Smooth muscle cell (in vitro differentiated cells): Measurements from ENCODE around the gene UBAP2. TPM values are rescaled to one million over a fixed set of nuclear protein-coding genes. Genes with fewer than 3 reads are reported as not detected.
A peak's percentile ranks its signal among the peaks of the same experiment; 100 is the strongest.
"Not testable (repeated sequence)": the region's sequence is repeated elsewhere in the genome, so short reads cannot be mapped to it uniquely, and the experiment has no call there.

ENCODE experiments used
- DNase-seq: peaks from one replicate; lab custom pipeline; 2025; ENCODE audit not compliant: unreplicated experiment; lab: John Stamatoyannopoulos, UW
- H2AFZ ChIP-seq: fragments of 200-600 bp; sonication (generic); 2 replicates; pipeline ENCODE4 v1.6.0; 2016; ENCODE audit warnings: antibody characterized with exemption, low read depth, mild to moderate bottlenecking
- H3F3A ChIP-seq: fragments of 200-600 bp; sonication (generic); 2 replicates; pipeline ENCODE4 v1.6.0; 2017; ENCODE audit warnings: antibody characterized with exemption, low read depth
- H3K27ac ChIP-seq: fragments of 200-600 bp; sonication (generic); 2 replicates; pipeline ENCODE4 v1.5.1; 2016; ENCODE audit warnings: low read depth, mild to moderate bottlenecking
- H3K27me3 ChIP-seq: fragments of 200-600 bp; sonication (generic); 2 replicates; pipeline ENCODE4 v1.6.1; 2016; ENCODE audit warnings: low read depth, mild to moderate bottlenecking
- H3K36me3 ChIP-seq: fragments of 200-600 bp; sonication (generic); 2 replicates; pipeline ENCODE4 v1.5.1; 2016; ENCODE audit warnings: low read depth
- H3K4me1 ChIP-seq: fragments of 200-600 bp; sonication (generic); 2 replicates; pipeline ENCODE4 v1.5.1; 2016; ENCODE audit warnings: low read depth
- H3K4me2 ChIP-seq: fragments of 200-600 bp; sonication (generic); 2 replicates; pipeline ENCODE4 v1.6.0; 2016; ENCODE audit warnings: mild to moderate bottlenecking
- H3K4me3 ChIP-seq: fragments of 200-600 bp; sonication (generic); 2 replicates; pipeline ENCODE4 v1.5.1; 2016; ENCODE audit warnings: mild to moderate bottlenecking
- H3K79me2 ChIP-seq: fragments of 200-600 bp; sonication (generic); 2 replicates; pipeline ENCODE4 v1.6.0; 2016; ENCODE audit warnings: low read depth, mild to moderate bottlenecking
- H3K9ac ChIP-seq: fragments of 200-600 bp; sonication (generic); 2 replicates; pipeline ENCODE4 v1.6.0; 2016; ENCODE audit warnings: low read depth
- H3K9me3 ChIP-seq: fragments of 200-600 bp; sonication (generic); replicated peaks from 2 replicates; pipeline ENCODE4 v1.5.1; 2016; ENCODE audit warnings: low read depth
- H4K20me1 ChIP-seq: fragments of 200-600 bp; sonication (generic); 2 replicates; pipeline ENCODE4 v1.6.0; 2016; ENCODE audit warnings: low read depth
- WGBS: methylation state at CpG from one replicate; pipeline ENCODE4 v1.1.7; 2016; ENCODE audit warnings: low lambda C conversion rate; 5-methylcytosine and 5-hydroxymethylcytosine counted together
- polyA plus RNA-seq: library from polyadenylated mRNA; unstranded; fragments of >200 nt; fragmentation: Nextera tagmentation; extraction: Ambion mirVana; gene quantifications from 2 replicates; pipeline ENCODE4 v1.2.1, GENCODE V29; 2016
- total RNA-seq: library from RNA; depleted of rRNA; stranded (reverse); fragments of >200 nt; gene quantifications from 2 replicates; pipeline ENCODE4 v1.2.3, GENCODE V29; 2014
- TF ChIP-seq, protein P1 (sequence below): fragments of 200-600 bp; sonication (generic); IDR thresholded peaks from 2 replicates; pipeline ENCODE4 v1.5.1; 2017; ENCODE audit warnings: borderline replicate concordance, mild to moderate bottlenecking, antibody characterized with exemption; ENCODE audit not compliant: insufficient read depth, poor library complexity, severe bottlenecking

Gene UBAP2
- total and polyA plus RNA-seq, 2 experiments from 2014 or later = 19.5 to 20.4 TPM

DNA sequence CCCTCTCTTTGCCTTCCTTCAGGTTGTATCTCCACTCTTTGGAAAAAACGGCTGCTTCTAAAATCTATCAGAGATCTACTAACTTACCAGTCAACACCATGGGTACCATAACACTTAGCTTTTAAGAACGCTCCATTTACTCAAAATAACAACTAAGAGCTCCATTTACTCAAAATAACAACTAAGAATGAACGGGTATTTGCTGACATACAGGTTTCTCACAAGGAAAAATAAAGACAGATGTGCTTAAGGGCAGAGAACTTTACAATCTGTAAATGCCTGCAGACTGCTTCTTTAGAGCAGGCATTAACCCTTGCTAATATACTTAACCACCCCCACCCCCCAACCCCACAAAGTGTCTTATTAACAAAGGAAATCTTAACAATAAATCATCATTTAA lies 2.8 kb downstream of the UBAP2 start:
- peaks cover 76% of the 10 kb centered on the region for H3K79me2 ChIP-seq
- H2AFZ ChIP-seq = no peak overlapping the region
- peak overlapping the region; percentile 15 for H3K4me3 ChIP-seq
- no peaks in the 10 kb centered on the region for H3K9me3 ChIP-seq
- no peak overlapping the region for H3K27ac ChIP-seq
- no peaks in the 10 kb centered on the region for H3K36me3 ChIP-seq
- peak overlapping the region; percentile 89 for H3K4me2 ChIP-seq
- no peaks in the 10 kb centered on the region for H3K27me3 ChIP-seq
- 75% methylated on average over 3 of the region's 3 CpGs for WGBS
- no peaks in the 10 kb centered on the region for H3F3A ChIP-seq
- no peak overlapping the region for H3K9ac ChIP-seq
- H4K20me1 ChIP-seq = peaks cover 66% of the 10 kb centered on the region
- no peak for DNase-seq
- H3K4me1 ChIP-seq = peaks cover 20% of the 10 kb centered on the region
- TF ChIP-seq, protein P1, sequence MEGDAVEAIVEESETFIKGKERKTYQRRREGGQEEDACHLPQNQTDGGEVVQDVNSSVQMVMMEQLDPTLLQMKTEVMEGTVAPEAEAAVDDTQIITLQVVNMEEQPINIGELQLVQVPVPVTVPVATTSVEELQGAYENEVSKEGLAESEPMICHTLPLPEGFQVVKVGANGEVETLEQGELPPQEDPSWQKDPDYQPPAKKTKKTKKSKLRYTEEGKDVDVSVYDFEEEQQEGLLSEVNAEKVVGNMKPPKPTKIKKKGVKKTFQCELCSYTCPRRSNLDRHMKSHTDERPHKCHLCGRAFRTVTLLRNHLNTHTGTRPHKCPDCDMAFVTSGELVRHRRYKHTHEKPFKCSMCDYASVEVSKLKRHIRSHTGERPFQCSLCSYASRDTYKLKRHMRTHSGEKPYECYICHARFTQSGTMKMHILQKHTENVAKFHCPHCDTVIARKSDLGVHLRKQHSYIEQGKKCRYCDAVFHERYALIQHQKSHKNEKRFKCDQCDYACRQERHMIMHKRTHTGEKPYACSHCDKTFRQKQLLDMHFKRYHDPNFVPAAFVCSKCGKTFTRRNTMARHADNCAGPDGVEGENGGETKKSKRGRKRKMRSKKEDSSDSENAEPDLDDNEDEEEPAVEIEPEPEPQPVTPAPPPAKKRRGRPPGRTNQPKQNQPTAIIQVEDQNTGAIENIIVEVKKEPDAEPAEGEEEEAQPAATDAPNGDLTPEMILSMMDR = no peak

DNA sequence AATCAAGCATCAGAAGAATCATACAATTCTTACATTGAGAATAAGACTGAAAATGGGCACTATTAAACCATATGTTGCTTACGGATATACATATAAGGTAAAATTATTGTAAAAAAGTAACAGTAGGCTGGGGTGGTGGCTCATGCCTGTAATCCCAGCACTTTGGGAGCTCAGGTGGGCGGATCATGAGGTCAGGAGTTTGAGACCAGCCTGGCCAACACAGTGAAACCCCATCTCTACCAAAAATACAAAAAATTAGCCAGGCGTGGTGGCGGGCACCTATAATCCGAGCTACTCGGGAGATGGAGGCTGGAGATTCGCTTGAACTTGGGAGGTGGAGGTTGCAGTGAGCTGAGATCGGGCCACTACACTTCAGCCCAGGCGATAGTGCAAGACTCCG lies 6.6 kb downstream of the UBAP2 start:
- not testable (repeated sequence) for H3K9ac ChIP-seq, H3K9me3 ChIP-seq, H3F3A ChIP-seq, H3K4me1 ChIP-seq, H2AFZ ChIP-seq, DNase-seq, H3K27me3 ChIP-seq, H3K27ac ChIP-seq, H3K4me3 ChIP-seq, H3K4me2 ChIP-seq, H3K36me3 ChIP-seq
- Histone ChIP-seq H3K79me2 (peaks cover 80% of the 10 kb centered on the region), H4K20me1 (peaks cover 78% of the 10 kb centered on the region)
- WGBS = 96% methylated on average over 10 of the region's 10 CpGs

DNA sequence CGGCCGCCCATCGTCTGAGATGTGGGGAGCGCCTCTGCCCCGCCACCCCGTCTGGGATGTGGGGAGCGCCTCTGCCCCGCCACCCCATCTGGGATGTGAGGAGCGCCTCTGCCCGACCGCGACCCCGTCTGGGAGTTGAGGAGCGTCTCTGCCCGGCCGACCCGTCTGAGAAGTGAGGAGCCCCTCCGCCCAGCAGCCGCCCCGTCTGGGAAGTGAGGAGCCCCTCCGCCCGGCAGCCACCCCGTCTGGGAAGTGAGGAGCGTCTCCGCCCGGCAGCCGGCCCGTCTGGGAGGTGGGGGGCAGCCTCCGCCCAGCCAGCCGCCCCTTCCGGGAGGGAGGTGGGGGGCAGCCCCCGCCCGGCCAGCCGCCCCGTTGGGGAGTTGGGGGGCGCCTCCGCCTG lies 9.8 kb downstream of the UBAP2 start:
- not testable (repeated sequence) for H3K9me3 ChIP-seq, DNase-seq, H3K36me3 ChIP-seq, H3K4me3 ChIP-seq, H3K4me1 ChIP-seq, H3F3A ChIP-seq, H3K27ac ChIP-seq, H3K9ac ChIP-seq, H3K27me3 ChIP-seq, H3K4me2 ChIP-seq, H2AFZ ChIP-seq
- Histone ChIP-seq H3K79me2 (peaks cover 75% of the 10 kb centered on the region), H4K20me1 (peaks cover 76% of the 10 kb centered on the region)
- 97% methylated on average over 11 of the region's 37 CpGs for whole genome bisulfite sequencing

GRCh38 chr9:34037626-34038025 lies 11.1 kb downstream of the UBAP2 start:
- H3K27me3 ChIP-seq = no peaks in the 10 kb centered on the region
- H3K79me2 ChIP-seq = peaks cover 75% of the 10 kb centered on the region
- no peak overlapping the region for H3K4me2 ChIP-seq
- peaks cover 2% of the 10 kb centered on the region for H3K36me3 ChIP-seq
- WGBS = 93% methylated on average over 2 of the region's 2 CpGs
- H3K9ac ChIP-seq = no peak overlapping the region
- no peaks in the 10 kb centered on the region for H3F3A ChIP-seq
- H3K4me3 ChIP-seq = no peak overlapping the region
- H3K4me1 ChIP-seq = no peaks in the 10 kb centered on the region
- DNase-seq = no peak
- no peaks in the 10 kb centered on the region for H3K9me3 ChIP-seq
- TF ChIP-seq, protein P1 = no peak
- H2AFZ ChIP-seq = no peak overlapping the region
- H4K20me1 ChIP-seq = peaks cover 76% of the 10 kb centered on the region
- H3K27ac ChIP-seq = no peak overlapping the region

DNA sequence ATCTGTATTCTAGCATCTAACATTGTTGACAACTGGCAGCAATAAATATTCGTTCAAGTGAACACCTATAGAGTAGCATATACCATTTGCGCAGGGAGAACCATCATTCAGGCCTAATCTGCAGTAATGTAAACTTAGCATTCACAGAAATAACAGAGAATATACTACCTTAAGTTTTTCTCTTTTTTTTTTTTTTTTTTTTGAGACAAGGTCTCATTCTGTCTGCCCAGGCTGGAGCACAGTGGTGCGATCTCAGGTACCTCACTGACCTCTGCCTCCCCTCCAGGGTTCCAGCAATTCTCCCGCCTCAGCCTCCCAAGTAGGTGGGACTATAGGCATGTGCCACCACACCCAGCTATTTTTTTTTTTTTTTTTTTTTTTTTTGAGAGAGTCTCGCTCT lies 12.1 kb downstream of the UBAP2 start:
- peak overlapping the region; percentile 3 for H3K27ac ChIP-seq
- H4K20me1 ChIP-seq = peaks cover 78% of the 10 kb centered on the region
- TF ChIP-seq, protein P1 = no peak
- no peak overlapping the region for H3K4me3 ChIP-seq
- H3F3A ChIP-seq = no peaks in the 10 kb centered on the region
- H3K4me2 ChIP-seq = no peak overlapping the region
- no peak overlapping the region for H3K9ac ChIP-seq
- H3K79me2 ChIP-seq = peaks cover 75% of the 10 kb centered on the region
- H2AFZ ChIP-seq = no peak overlapping the region
- H3K9me3 ChIP-seq = no peaks in the 10 kb centered on the region
- no peaks in the 10 kb centered on the region for H3K27me3 ChIP-seq
- peaks cover 2% of the 10 kb centered on the region for H3K36me3 ChIP-seq
- DNase-seq = no peak
- WGBS = 100% methylated on average over 5 of the region's 5 CpGs
- no peaks in the 10 kb centered on the region for H3K4me1 ChIP-seq
